Peyer's patch (tissue), 4 donors: Measurements from ENCODE around the gene SLC9A3.

Source experiments
- CTCF ChIP-seq, 6 experiments: fragments of 450-650 bp in 4 of 6; fragments of 200-600 bp in 2 of 6; sonication (generic) in 1 of 6; IDR thresholded peaks; one replicate each; pipeline ENCODE4 v1.5.1; 2017 to 2019; ENCODE audit warnings: antibody characterized with exemption in 6 of 6, mild to moderate bottlenecking in 3 of 6, moderate library complexity in 1 of 6
- POLR2A ChIP-seq, 2 donors: fragments of 450-650 bp; IDR thresholded peaks; one replicate each; pipeline ENCODE4 v1.5.1; 2017; ENCODE audit warnings: antibody characterized with exemption in 2 of 2, mild to moderate bottlenecking in 2 of 2, moderate library complexity in 2 of 2

- TF ChIP-seq CTCF (IDR thresholded peaks at IDR 0.05), result no peak
- no peak for TF ChIP-seq POLR2A (IDR thresholded peaks at IDR 0.05)
These were observed 82.3 kb downstream of the SLC9A3 start for GRCh38 chr5:441996-442334.
